Type B pancreatic cell (in vitro differentiated cells): ENCODE measurements around the gene CD180. TPM values are rescaled to one million over a fixed set of nuclear protein-coding genes. Genes with fewer than 3 reads are reported as not detected.

Experiments
- DNase-seq: peaks from one replicate; pipeline ENCODE4 v3.0.0; 2021; ENCODE audit warnings: mixed read lengths; ENCODE audit not compliant: unreplicated experiment; ENCODE audit errors: extremely low spot score
- H3K27ac Mint-ChIP-seq: 2 replicates; pipeline ENCODE4 v1.8.0; 2021; ENCODE audit warnings: mild to moderate bottlenecking, mixed read lengths
- H3K27me3 Mint-ChIP-seq: 2 replicates; pipeline ENCODE4 v1.8.0; 2021; ENCODE audit warnings: mixed read lengths
- H3K36me3 Mint-ChIP-seq: 2 replicates; pipeline ENCODE4 v1.8.0; 2021; ENCODE audit warnings: mixed read lengths
- H3K4me1 Mint-ChIP-seq: one replicate; pipeline ENCODE4 v1.8.0; 2021; ENCODE audit warnings: mixed read lengths; ENCODE audit not compliant: unreplicated experiment
- H3K4me3 Mint-ChIP-seq: 2 replicates; pipeline ENCODE4 v1.8.0; 2021; ENCODE audit warnings: mild to moderate bottlenecking, mixed read lengths
- H3K9me3 Mint-ChIP-seq: 2 replicates; pipeline ENCODE4 v1.8.0; 2021; ENCODE audit warnings: mixed read lengths
- total RNA-seq: library from RNA; stranded (reverse); gene quantifications from 2 replicates; pipeline ENCODE4 v1.2.1, GENCODE V29; 2021; ENCODE audit warnings: low replicate concordance
- TF ChIP-seq, protein P1 (sequence below): fragments of 200-600 bp; sonication (generic); conservative IDR thresholded peaks from 2 replicates; pipeline ENCODE4 v1.5.0; 2021; ENCODE audit warnings: antibody characterized with exemption, mild to moderate bottlenecking

Gene CD180
- total RNA-seq, 1 donor from 2014 or later = not detected

GRCh38 chr5:67135381-67135984, 61.1 kb downstream of the CD180 start:
- TF ChIP-seq, protein P1, sequence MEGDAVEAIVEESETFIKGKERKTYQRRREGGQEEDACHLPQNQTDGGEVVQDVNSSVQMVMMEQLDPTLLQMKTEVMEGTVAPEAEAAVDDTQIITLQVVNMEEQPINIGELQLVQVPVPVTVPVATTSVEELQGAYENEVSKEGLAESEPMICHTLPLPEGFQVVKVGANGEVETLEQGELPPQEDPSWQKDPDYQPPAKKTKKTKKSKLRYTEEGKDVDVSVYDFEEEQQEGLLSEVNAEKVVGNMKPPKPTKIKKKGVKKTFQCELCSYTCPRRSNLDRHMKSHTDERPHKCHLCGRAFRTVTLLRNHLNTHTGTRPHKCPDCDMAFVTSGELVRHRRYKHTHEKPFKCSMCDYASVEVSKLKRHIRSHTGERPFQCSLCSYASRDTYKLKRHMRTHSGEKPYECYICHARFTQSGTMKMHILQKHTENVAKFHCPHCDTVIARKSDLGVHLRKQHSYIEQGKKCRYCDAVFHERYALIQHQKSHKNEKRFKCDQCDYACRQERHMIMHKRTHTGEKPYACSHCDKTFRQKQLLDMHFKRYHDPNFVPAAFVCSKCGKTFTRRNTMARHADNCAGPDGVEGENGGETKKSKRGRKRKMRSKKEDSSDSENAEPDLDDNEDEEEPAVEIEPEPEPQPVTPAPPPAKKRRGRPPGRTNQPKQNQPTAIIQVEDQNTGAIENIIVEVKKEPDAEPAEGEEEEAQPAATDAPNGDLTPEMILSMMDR = no peak
- H3K27ac Mint-ChIP-seq = no peak overlapping the region

DNA sequence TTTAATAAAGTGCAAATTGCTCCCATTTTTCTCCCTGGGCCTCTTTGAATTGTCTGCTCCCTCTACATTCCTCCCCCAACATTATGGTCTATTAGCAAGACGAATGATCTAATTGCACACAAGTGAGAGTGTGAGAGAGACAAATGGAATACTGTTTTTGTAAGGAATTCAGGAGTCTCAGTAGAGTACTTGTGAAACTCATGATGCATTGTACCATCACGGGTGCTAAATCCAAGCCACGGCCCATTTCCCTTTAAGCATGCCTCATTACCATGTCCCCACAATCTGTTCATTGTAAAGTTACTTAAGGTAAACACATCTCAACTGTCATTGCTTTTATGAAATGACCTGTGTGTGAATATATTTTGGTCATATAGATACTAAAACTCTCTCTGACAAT, 62.8 kb downstream of the CD180 start:
- H3K4me1 Mint-ChIP-seq = peaks cover 8% of the 10 kb centered on the region
- no peaks in the 10 kb centered on the region for H3K9me3 Mint-ChIP-seq

More at GRCh38 chr5:67135381-67135984, 61.1 kb downstream of the CD180 start:
- Mint-ChIP-seq H3K27me3 (no peaks in the 10 kb centered on the region), H3K4me3 (no peak overlapping the region), H3K9me3 (no peaks in the 10 kb centered on the region), H3K4me1 (peaks cover 8% of the 10 kb centered on the region), H3K36me3 (peaks cover 23% of the 10 kb centered on the region)
- DNase-seq = no peak

GRCh38 chr5:67133217-67133616, 63.4 kb downstream of the CD180 start:
- Mint-ChIP-seq H3K27ac (no peak overlapping the region), H3K9me3 (no peaks in the 10 kb centered on the region), H3K27me3 (no peaks in the 10 kb centered on the region)

More for the DNA sequence above, 62.8 kb downstream of the CD180 start:
- no peaks in the 10 kb centered on the region for H3K27me3 Mint-ChIP-seq
- H3K36me3 Mint-ChIP-seq = peaks cover 23% of the 10 kb centered on the region
- H3K27ac Mint-ChIP-seq = no peak overlapping the region
- no peak overlapping the region for H3K4me3 Mint-ChIP-seq
- DNase-seq = no peak
- TF ChIP-seq, protein P1 = no peak

DNA sequence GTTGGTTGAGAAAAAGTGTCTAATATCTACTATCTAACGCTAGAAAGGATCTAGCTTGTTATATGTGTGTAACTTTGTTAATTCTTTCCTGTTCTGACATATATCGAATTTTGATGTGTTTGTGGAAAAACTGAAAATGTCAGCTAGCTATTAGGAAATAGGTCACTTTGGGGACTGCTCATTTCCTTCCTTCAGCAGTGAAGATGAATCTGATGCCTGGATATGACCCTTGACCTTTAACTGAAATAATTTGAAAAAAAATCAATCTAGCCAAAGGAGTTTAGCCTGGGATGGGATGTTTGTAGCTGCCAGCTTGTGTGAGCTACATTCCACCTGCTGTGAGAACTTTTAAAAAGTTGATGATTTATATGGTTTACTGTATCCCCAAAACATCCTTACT, 66.8 kb downstream of the CD180 start:
- TF ChIP-seq, protein P1 = no peak
- Mint-ChIP-seq H3K9me3 (peaks cover 5% of the 10 kb centered on the region), H3K36me3 (peaks cover 30% of the 10 kb centered on the region), H3K27ac (no peak overlapping the region), H3K4me3 (no peak overlapping the region), H3K27me3 (no peaks in the 10 kb centered on the region), H3K4me1 (peaks cover 5% of the 10 kb centered on the region)
- DNase-seq = no peak

More at GRCh38 chr5:67133217-67133616, 63.4 kb downstream of the CD180 start:
- no peak for DNase-seq
- H3K4me1 Mint-ChIP-seq = peaks cover 8% of the 10 kb centered on the region
- peaks cover 23% of the 10 kb centered on the region for H3K36me3 Mint-ChIP-seq
- no peak overlapping the region for H3K4me3 Mint-ChIP-seq
- TF ChIP-seq, protein P1 = no peak
